Type B pancreatic cell (in vitro differentiated cells): ENCODE data around the gene SRGAP1. TPM values are rescaled to one million over a fixed set of nuclear protein-coding genes. Genes with fewer than 3 reads are reported as not detected.

Experiments
- DNase-seq: peaks from one replicate; pipeline ENCODE4 v3.0.0; 2021; ENCODE audit warnings: mixed read lengths; ENCODE audit not compliant: unreplicated experiment; ENCODE audit errors: extremely low spot score
- H3K27ac Mint-ChIP-seq: 2 replicates; pipeline ENCODE4 v1.8.0; 2021; ENCODE audit warnings: mild to moderate bottlenecking, mixed read lengths
- H3K27me3 Mint-ChIP-seq: 2 replicates; pipeline ENCODE4 v1.8.0; 2021; ENCODE audit warnings: mixed read lengths
- H3K36me3 Mint-ChIP-seq: 2 replicates; pipeline ENCODE4 v1.8.0; 2021; ENCODE audit warnings: mixed read lengths
- H3K4me1 Mint-ChIP-seq: one replicate; pipeline ENCODE4 v1.8.0; 2021; ENCODE audit warnings: mixed read lengths; ENCODE audit not compliant: unreplicated experiment
- H3K4me3 Mint-ChIP-seq: 2 replicates; pipeline ENCODE4 v1.8.0; 2021; ENCODE audit warnings: mild to moderate bottlenecking, mixed read lengths
- H3K9me3 Mint-ChIP-seq: 2 replicates; pipeline ENCODE4 v1.8.0; 2021; ENCODE audit warnings: mixed read lengths
- CTCF ChIP-seq: fragments of 200-600 bp; sonication (generic); conservative IDR thresholded peaks from 2 replicates; pipeline ENCODE4 v1.5.0; 2021; ENCODE audit warnings: antibody characterized with exemption, mild to moderate bottlenecking
- total RNA-seq: library from RNA; stranded (reverse); gene quantifications from 2 replicates; pipeline ENCODE4 v1.2.1, GENCODE V29; 2021; ENCODE audit warnings: low replicate concordance

The SRGAP1 gene
- total RNA-seq, 1 donor from 2014 or later, result 14.9 TPM

GRCh38 chr12:64147011-64147631 lies 302.6 kb downstream of the SRGAP1 start:
- no peak for DNase-seq
- no peak overlapping the region for H3K4me3 Mint-ChIP-seq
- no peak for TF ChIP-seq CTCF
- peaks cover 15% of the 10 kb centered on the region for H3K36me3 Mint-ChIP-seq
- H3K27ac Mint-ChIP-seq, result no peak overlapping the region
- H3K4me1 Mint-ChIP-seq, result no peaks in the 10 kb centered on the region
- H3K9me3 Mint-ChIP-seq, result no peaks in the 10 kb centered on the region
- no peaks in the 10 kb centered on the region for H3K27me3 Mint-ChIP-seq

- Mint-ChIP-seq H3K27ac (no peak overlapping the region), H3K9me3 (no peaks in the 10 kb centered on the region), H3K4me3 (no peak overlapping the region), H3K36me3 (peaks cover 10% of the 10 kb centered on the region), H3K4me1 (no peaks in the 10 kb centered on the region), H3K27me3 (no peaks in the 10 kb centered on the region)
- DNase-seq, result no peak
- TF ChIP-seq CTCF, result no peak
Measured at GRCh38 chr12:64147875-64148274, 303.4 kb downstream of the SRGAP1 start.

GRCh38 chr12:64154677-64155076 lies 310.2 kb downstream of the SRGAP1 start:
- no peaks in the 10 kb centered on the region for H3K27me3 Mint-ChIP-seq
- TF ChIP-seq CTCF, result no peak
- peaks cover 5% of the 10 kb centered on the region for H3K9me3 Mint-ChIP-seq
- no peak for DNase-seq
- no peak overlapping the region for H3K27ac Mint-ChIP-seq
- no peak overlapping the region for H3K4me3 Mint-ChIP-seq
- no peaks in the 10 kb centered on the region for H3K36me3 Mint-ChIP-seq
- no peaks in the 10 kb centered on the region for H3K4me1 Mint-ChIP-seq

GRCh38 chr12:64157110-64157509 lies 312.6 kb downstream of the SRGAP1 start:
- peaks cover 5% of the 10 kb centered on the region for H3K9me3 Mint-ChIP-seq
- H3K27ac Mint-ChIP-seq, result no peak overlapping the region
- TF ChIP-seq CTCF, result no peak
- no peaks in the 10 kb centered on the region for H3K36me3 Mint-ChIP-seq
- no peaks in the 10 kb centered on the region for H3K4me1 Mint-ChIP-seq
- no peak for DNase-seq
- H3K4me3 Mint-ChIP-seq, result no peak overlapping the region
- no peaks in the 10 kb centered on the region for H3K27me3 Mint-ChIP-seq

GRCh38 chr12:64160021-64160710 lies 315.7 kb downstream of the SRGAP1 start:
- no peak for TF ChIP-seq CTCF
- H3K27ac Mint-ChIP-seq, result no peak overlapping the region
- no peak overlapping the region for H3K4me3 Mint-ChIP-seq

More at GRCh38 chr12:64160021-64160710, 315.7 kb downstream of the SRGAP1 start:
- Mint-ChIP-seq H3K27me3 (no peaks in the 10 kb centered on the region), H3K4me1 (no peaks in the 10 kb centered on the region), H3K9me3 (peaks cover 5% of the 10 kb centered on the region), H3K36me3 (no peaks in the 10 kb centered on the region)
- DNase-seq, result no peak
